Heart right ventricle (tissue), 16 donors: ENCODE results near the gene NCAM1. TPM values are rescaled to one million over a fixed set of nuclear protein-coding genes. Genes with fewer than 3 reads are reported as not detected.

ENCODE experiments used
- ATAC-seq, 8 donors: fragments of 200-7000 bp; cut with Tn5 transposase; one replicate each; pipeline ENCODE4 v1.9.1; 2020; ENCODE audit warnings: mild to moderate bottlenecking in 8 of 8, moderate library complexity in 8 of 8, moderate number of reproducible peaks in 1 of 8
- DNase-seq, 2 donors: peaks; one replicate each; pipeline ENCODE4 v3.0.0-alpha.2; 2020
- H3K27ac ChIP-seq, 10 donors: fragments of 200-600 bp; sonication (generic) in 2 of 10; one replicate each; pipeline versions ENCODE4 v1.5.0 to v1.8.0; 2020 to 2022; ENCODE audit warnings: mild to moderate bottlenecking in 3 of 10
- H3K27me3 ChIP-seq, 7 donors: fragments of 200-600 bp; one replicate each; pipeline ENCODE4 v1.8.0; 2021 to 2022; ENCODE audit warnings: mild to moderate bottlenecking in 2 of 7
- H3K36me3 ChIP-seq, 9 donors: fragments of 200-600 bp; sonication (generic) in 1 of 9; one replicate each; pipeline versions ENCODE4 v1.5.0 to v1.8.0; 2020 to 2022; ENCODE audit warnings: mild to moderate bottlenecking in 2 of 9
- H3K4me1 ChIP-seq, 9 donors: fragments of 200-600 bp; sonication (generic) in 1 of 9; one replicate each; pipeline versions ENCODE4 v1.5.0 to v1.8.0; 2020 to 2022; ENCODE audit warnings: mild to moderate bottlenecking in 4 of 9
- H3K4me3 ChIP-seq, 10 donors: fragments of 200-600 bp; sonication (generic) in 2 of 10; one replicate each; pipeline versions ENCODE4 v1.5.0 to v1.8.0; 2020 to 2022; ENCODE audit warnings: mild to moderate bottlenecking in 7 of 10, moderate library complexity in 2 of 10
- H3K9me3 ChIP-seq, 11 donors: fragments of 200-600 bp in 10 of 11; sonication (generic) in 2 of 11; one replicate each; pipeline versions ENCODE4 v1.5.0 to v1.8.0; 2013 to 2022; ENCODE audit warnings: mild to moderate bottlenecking in 2 of 11, control low read depth in 1 of 11, moderate library complexity in 1 of 11
- WGBS, 2 donors: extraction: QIAGEN DNeasy Blood & Tissue Kit; methylation state at CpG; one replicate each; pipeline ENCODE4 v1.1.7; 2013; ENCODE audit warnings: inconsistent platforms in 1 of 2; 5-methylcytosine and 5-hydroxymethylcytosine counted together
- intact Hi-C, 10 donors: fragments of 100-400 bp; cut with DNase I; formaldehyde crosslinking; loops; one replicate each; pipeline versions ENCODE4 v1.11.1 to v1.14.2; 2022
- polyA plus RNA-seq, 2 donors: library from polyadenylated mRNA; stranded (reverse); fragments of 200-250 nt; gene quantifications; one replicate each; pipeline ENCODE4 v1.2.3, GENCODE V29; 2013
- total RNA-seq, 10 donors: library from RNA; stranded (reverse); fragmentation: NEBNext Ultra II Directional in 3 of 10; extraction: Animal tissue kit (Norgen Biotek cat#: 25700) in 3 of 10; gene quantifications; one replicate each; pipeline versions ENCODE4 v1.2.1 to v1.2.4, GENCODE V29; 2021 to 2023
- TF ChIP-seq, protein P1 (sequence below), 9 donors: fragments of 200-600 bp; sonication (generic) in 2 of 9; IDR thresholded peaks; one replicate each; pipeline versions ENCODE4 v1.5.0 to v1.8.0; 2021 to 2022; ENCODE audit warnings: antibody characterized with exemption in 9 of 9, mild to moderate bottlenecking in 5 of 9, moderate library complexity in 1 of 9
- donor health status: Arrhythmogenic right ventricular cardiomyopathy.
- donor health status: ischemic (EF 13 %, LVEDD 7.1; RV severe dilation, severe dysfunction).
- donor health status: healthy with polysubstance abuse.
- donor health status: DM: no; HTN: yes; CAD: no.
- donor health status: DM: no; HTN: no; CAD: no.
- donor health status: ischemic (EF 25% LVEDD 6.9; RV normal size, moderate dysfunction).
- donor health status: ischemic (EF 25% LVEDD 5.7; RV mildly dilated, moderate dysfunction).
- donor health status: healthy.
- donor health status: DM: yes; HTN: yes; CAD: no.
- donor health status: Ischemic cardiomyopathy.
- donor health status: ischemic (EF 35%, LVEDD 5.7; RV mildly dilated, moderate dysfunction).
- donor health status: nonischemic (EF 11% LVEDD 7.7; RV severe dilation, severe dysfunction).
- donor health status: DM: yes; HTN: yes; CAD: no.
- donor health status: PGD.
- donor health status: ischemic (EF 29% LVEDD 5.4; RV normal size, mild dysfunction).
- donor health status: nonischemic (EF 23%, LVEDD 6.1; RV moderate dilation, normal function).

Gene NCAM1
- total and polyA plus RNA-seq, 12 donors: 76.8 to 454 (median 328) TPM

DNA sequence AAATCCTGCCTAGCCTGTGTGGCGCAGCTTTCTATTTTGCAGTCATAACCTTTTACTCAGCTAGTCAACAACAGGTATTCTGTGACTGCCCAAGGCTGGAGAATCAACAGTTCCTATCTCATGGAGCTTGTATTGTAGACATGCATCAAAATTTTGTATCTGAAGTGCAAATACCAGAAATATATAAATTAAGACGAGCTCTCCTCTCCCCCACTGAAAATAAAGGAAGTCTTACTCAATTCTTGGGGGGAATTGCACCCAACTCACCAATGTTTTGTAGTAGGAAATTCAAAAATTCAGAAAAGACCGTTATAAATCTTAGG is 153.4 kb downstream of the NCAM1 start:
- H3K36me3 ChIP-seq: no peaks in the 10 kb centered on the region
- no peak overlapping the region for H3K4me3 ChIP-seq
- DNase-seq (no peak), ATAC-seq (no peak)
- peaks cover 0 to 76% (median 29%) of the 10 kb centered on the region in 9 donors for H3K4me1 ChIP-seq
- 68 to 73% methylated on average over 3 of the region's 3 CpGs for WGBS, 2 donors
- intact Hi-C loops: loop anchor here in 7 of 10 donors (2.0 to 10.0 kb wide), 12 partner anchors 152 to 530 kb away; partner anchors contain the start of gene NCAM1 (in 4 of the 7)
- peaks cover 0 to 3% (median 0%) of the 10 kb centered on the region in 7 donors for H3K27me3 ChIP-seq
- H3K9me3 ChIP-seq: no peaks in the 10 kb centered on the region
- TF ChIP-seq, protein P1, sequence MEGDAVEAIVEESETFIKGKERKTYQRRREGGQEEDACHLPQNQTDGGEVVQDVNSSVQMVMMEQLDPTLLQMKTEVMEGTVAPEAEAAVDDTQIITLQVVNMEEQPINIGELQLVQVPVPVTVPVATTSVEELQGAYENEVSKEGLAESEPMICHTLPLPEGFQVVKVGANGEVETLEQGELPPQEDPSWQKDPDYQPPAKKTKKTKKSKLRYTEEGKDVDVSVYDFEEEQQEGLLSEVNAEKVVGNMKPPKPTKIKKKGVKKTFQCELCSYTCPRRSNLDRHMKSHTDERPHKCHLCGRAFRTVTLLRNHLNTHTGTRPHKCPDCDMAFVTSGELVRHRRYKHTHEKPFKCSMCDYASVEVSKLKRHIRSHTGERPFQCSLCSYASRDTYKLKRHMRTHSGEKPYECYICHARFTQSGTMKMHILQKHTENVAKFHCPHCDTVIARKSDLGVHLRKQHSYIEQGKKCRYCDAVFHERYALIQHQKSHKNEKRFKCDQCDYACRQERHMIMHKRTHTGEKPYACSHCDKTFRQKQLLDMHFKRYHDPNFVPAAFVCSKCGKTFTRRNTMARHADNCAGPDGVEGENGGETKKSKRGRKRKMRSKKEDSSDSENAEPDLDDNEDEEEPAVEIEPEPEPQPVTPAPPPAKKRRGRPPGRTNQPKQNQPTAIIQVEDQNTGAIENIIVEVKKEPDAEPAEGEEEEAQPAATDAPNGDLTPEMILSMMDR (IDR thresholded peaks at IDR 0.05): no peak
- H3K27ac ChIP-seq: peak overlapping the region in 6 of 10 donors; percentile 39 to 71 (median 58)

DNA sequence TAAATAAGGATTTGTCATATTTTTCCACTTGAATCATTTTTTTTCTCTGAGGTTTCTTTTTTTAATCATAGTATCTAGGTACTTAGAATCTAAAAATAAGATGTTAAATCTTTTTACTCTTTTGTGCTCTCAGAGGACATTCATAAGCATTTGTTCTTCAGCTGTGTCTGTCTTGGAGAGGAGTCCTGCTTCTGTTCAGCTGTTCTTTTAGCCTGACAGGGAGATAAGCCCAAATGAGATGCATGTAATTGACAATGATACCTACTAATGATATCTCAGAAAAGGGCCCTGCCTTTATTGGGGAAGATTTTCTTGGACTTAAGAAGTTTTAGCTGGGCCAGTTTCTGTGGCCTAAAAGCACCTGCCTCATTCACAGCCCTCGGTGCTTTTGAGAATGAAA is 156.9 kb downstream of the NCAM1 start:
- H3K4me1 ChIP-seq: peaks cover 0 to 67% (median 28%) of the 10 kb centered on the region in 9 donors
- no peaks in the 10 kb centered on the region for H3K36me3 ChIP-seq
- no peak for DNase-seq
- H3K27ac ChIP-seq: peak overlapping the region in 5 of 10 donors; percentile 25 to 60 (median 53)
- H3K4me3 ChIP-seq: no peak overlapping the region
- TF ChIP-seq, protein P1 (IDR thresholded peaks at IDR 0.05): no peak
- WGBS, 2 donors: 79 to 87% methylated on average over 1 of the region's 1 CpG
- H3K27me3 ChIP-seq: peaks cover 0 to 3% (median 0%) of the 10 kb centered on the region in 7 donors
- no peaks in the 10 kb centered on the region for H3K9me3 ChIP-seq
- no peak for ATAC-seq
- intact Hi-C loops: loop anchor here in 7 of 10 donors (5.0 to 10.0 kb wide), 9 partner anchors 156 to 533 kb away; partner anchors contain the start of gene NCAM1 (in 1 of the 7)

DNA sequence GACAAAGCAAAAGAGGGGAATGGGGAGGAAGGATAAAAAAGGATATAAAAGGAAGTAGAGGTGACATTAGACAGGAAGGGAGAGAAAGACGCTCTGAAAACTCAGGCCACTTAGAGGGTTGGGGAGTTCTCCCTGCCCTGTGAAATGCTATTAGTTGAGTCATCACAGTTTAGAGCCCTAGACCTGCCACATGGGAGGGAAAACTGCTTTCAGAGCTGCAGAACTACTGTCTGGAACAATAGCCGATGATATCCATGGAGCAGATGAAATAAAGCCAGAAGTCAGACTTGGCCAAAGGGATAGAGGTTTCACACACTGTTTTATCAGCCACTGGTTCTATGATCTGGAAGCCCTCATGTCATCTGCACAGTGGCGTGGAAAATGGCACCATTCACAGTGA is 157.9 kb downstream of the NCAM1 start:
- peak in 6 of 8 donors; percentile 36 to 83 (median 76) for ATAC-seq
- TF ChIP-seq, protein P1 (IDR thresholded peaks at IDR 0.05): no peak
- H3K9me3 ChIP-seq: no peaks in the 10 kb centered on the region
- H3K36me3 ChIP-seq: no peaks in the 10 kb centered on the region
- H3K4me1 ChIP-seq: peaks cover 0 to 58% (median 26%) of the 10 kb centered on the region in 9 donors
- peaks cover 0 to 3% (median 0%) of the 10 kb centered on the region in 7 donors for H3K27me3 ChIP-seq
- 21 to 37% methylated on average over 3 of the region's 3 CpGs for WGBS, 2 donors
- peak overlapping the region in 6 of 10 donors; percentile 25 to 60 (median 54) for H3K27ac ChIP-seq
- H3K4me3 ChIP-seq: no peak overlapping the region
- DNase-seq: peak in 1 of 2 donors; percentile 10
- intact Hi-C loops: loop anchor here in 7 of 10 donors (5.0 to 10.0 kb wide), 9 partner anchors 157 to 534 kb away; partner anchors contain the start of gene NCAM1 (in 1 of the 7)

DNA sequence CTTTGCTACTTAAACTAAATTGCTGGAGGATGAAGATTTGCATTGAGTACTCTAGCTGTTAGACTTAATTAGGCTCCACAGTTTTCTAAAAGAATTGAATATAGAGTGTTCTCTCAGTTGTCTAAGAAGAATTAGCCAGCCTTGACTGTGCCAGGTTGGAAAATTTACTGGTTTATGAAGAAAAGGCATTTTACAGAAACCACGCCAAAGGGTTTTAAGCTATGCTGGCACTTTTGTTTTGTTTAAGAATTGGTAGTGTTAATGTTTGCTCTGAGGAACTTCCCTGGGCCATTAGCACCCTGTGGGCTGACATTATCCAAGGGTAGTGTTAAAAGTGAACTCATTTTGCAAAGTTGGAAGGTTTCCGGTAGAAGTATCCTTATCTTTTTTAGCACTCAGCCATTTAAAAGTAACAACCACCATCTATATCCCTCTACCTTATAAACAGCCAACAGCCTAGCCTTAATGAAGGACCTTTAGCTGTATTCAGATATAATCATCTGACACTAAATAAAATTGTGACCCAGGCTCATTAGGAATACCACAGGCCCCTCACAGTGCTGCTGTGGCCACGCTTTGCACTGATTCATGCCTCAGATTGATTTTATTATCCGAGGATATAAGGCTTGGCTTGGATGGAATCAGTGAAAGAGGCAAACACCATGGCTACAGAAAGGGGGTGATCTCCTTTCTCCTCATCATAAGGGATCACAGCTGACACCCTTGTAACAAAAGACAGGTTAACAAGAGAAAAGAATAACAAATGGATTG is 158.9 kb downstream of the NCAM1 start:
- Histone ChIP-seq H3K9me3 (no peaks in the 10 kb centered on the region), H3K36me3 (no peaks in the 10 kb centered on the region), H3K27ac (peak overlapping the region in 1 of 10 donors; percentile 56), H3K27me3 (peaks cover 0 to 3% (median 0%) of the 10 kb centered on the region in 7 donors), H3K4me3 (no peak overlapping the region), H3K4me1 (peaks cover 0 to 47% (median 23%) of the 10 kb centered on the region in 9 donors)
- WGBS, 2 donors: 68 to 73% methylated on average over 4 of the region's 4 CpGs
- TF ChIP-seq, protein P1 (IDR thresholded peaks at IDR 0.05): no peak
- ATAC-seq (no peak), DNase-seq (no peak)
- intact Hi-C loops: loop anchor here in 7 of 10 donors (5.0 to 10.0 kb wide), 9 partner anchors 158 to 535 kb away; partner anchors contain the start of gene NCAM1 (in 1 of the 7)
